Endothelial cell of umbilical vein (primary cell): Measurements from ENCODE around the gene ZNF664. TPM values are rescaled to one million over a fixed set of nuclear protein-coding genes. Genes with fewer than 3 reads are reported as not detected.

Source experiments
- BruUV-seq: library from RNA; stranded (reverse); fragments of 400-500 nt; replicated peaks from 2 replicates; lab custom pipeline; 2021; lab: Mats Ljungman, UMichigan
- CTCF ChIA-PET: fragments of 300-600, 350-600 bp; sonication (Branson Sonifier 250); formaldehyde crosslinking; loops from one replicate; lab custom pipeline; 2021; ENCODE audit warnings: antibody characterized with exemption, inconsistent platforms; lab: Charles Lee
- POLR2A ChIA-PET: fragments of 300-600, 350-600 bp; sonication (Branson Sonifier 250); formaldehyde crosslinking; loops from one replicate; lab custom pipeline; 2021; ENCODE audit warnings: antibody characterized with exemption, inconsistent platforms; lab: Charles Lee
- DNase-seq: peaks from one replicate; pipeline ENCODE4 v3.0.0-alpha.2; 2011; ENCODE audit warnings: low read depth, low spot score
- FAIRE-seq: peaks from 2 replicates; lab custom pipeline; 2011; peaks lifted over from hg19 to GRCh38; lab: Jason Lieb, UNC
- H2AFZ ChIP-seq: 2 replicates; pipeline ENCODE4 v1.6.0; 2012; ENCODE audit warnings: low read depth, low read length, control low read depth, inconsistent platforms
- H3K27ac ChIP-seq: 2 replicates; pipeline ENCODE4 v1.5.1; 2011; ENCODE audit warnings: low read depth, mild to moderate bottlenecking, control low read depth, low read length, moderate library complexity; ENCODE audit not compliant: insufficient read depth
- H3K27me3 ChIP-seq, 2 experiments: 2 replicates each; pipeline versions ENCODE4 v1.6.0 to v1.6.1; 2011; ENCODE audit warnings: low read length in 2 of 2, mixed read lengths in 1 of 2; ENCODE audit not compliant: control insufficient read depth in 2 of 2, insufficient read depth in 2 of 2
- H3K36me3 ChIP-seq, 2 experiments: 2 replicates in 1 of 2; 3 replicates in 1 of 2; pipeline ENCODE4 v1.5.1; 2011; ENCODE audit warnings: low read length in 2 of 2, mild to moderate bottlenecking in 1 of 2, moderate library complexity in 1 of 2; ENCODE audit not compliant: control insufficient read depth in 2 of 2, insufficient read depth in 2 of 2; ENCODE audit errors: extremely low read depth in 1 of 2
- H3K4me1 ChIP-seq: 3 replicates; pipeline ENCODE4 v1.5.1; 2011; ENCODE audit warnings: mild to moderate bottlenecking, low read length; ENCODE audit not compliant: control insufficient read depth, insufficient read depth; ENCODE audit errors: extremely low read depth
- H3K4me2 ChIP-seq: 2 replicates; pipeline ENCODE4 v1.6.1; 2011; ENCODE audit warnings: low read length, control low read depth, mixed read lengths; ENCODE audit not compliant: insufficient read depth
- H3K4me3 ChIP-seq, 3 experiments: fragments of 200-600 bp in 1 of 3; sonication (generic), shearing (Covaris generic) in 1 of 3; replicated peaks in 1 of 3; 2 replicates each; pipeline ENCODE4 v1.5.1; 2011 to 2016; ENCODE audit warnings: control low read depth in 3 of 3, low read length in 3 of 3, mild to moderate bottlenecking in 2 of 3, inconsistent platforms in 1 of 3, low read depth in 1 of 3, moderate library complexity in 1 of 3; ENCODE audit not compliant: insufficient read depth in 1 of 3
- H3K79me2 ChIP-seq: 2 replicates; pipeline ENCODE4 v1.6.0; 2012; ENCODE audit warnings: low read length, inconsistent platforms; ENCODE audit not compliant: control insufficient read depth, insufficient read depth
- H3K9ac ChIP-seq: replicated peaks from 2 replicates; pipeline ENCODE3; 2011; ENCODE audit warnings: low read length, control low read depth; ENCODE audit not compliant: insufficient read depth; ENCODE audit errors: extremely low read depth
- H3K9me1 ChIP-seq: replicated peaks from 3 replicates; pipeline ENCODE4 v1.6.0; 2011; ENCODE audit warnings: mild to moderate bottlenecking, low read length; ENCODE audit not compliant: control insufficient read depth, insufficient read depth; ENCODE audit errors: extremely low read depth
- H3K9me3 ChIP-seq: replicated peaks from 2 replicates; pipeline ENCODE4 v1.5.1; 2012; ENCODE audit warnings: low read length, inconsistent platforms; ENCODE audit not compliant: control insufficient read depth, insufficient read depth
- H4K20me1 ChIP-seq: replicated peaks from 2 replicates; pipeline ENCODE3; 2011; ENCODE audit warnings: mild to moderate bottlenecking, low read length; ENCODE audit not compliant: control insufficient read depth, insufficient read depth; ENCODE audit errors: extremely low read depth
- CTCF ChIP-seq, 2 donors: IDR thresholded peaks; 1 replicate in 1 of 2; 2 replicates in 1 of 2; pipeline ENCODE4 v1.5.1; 2011; ENCODE audit warnings: low read length in 2 of 2, mild to moderate bottlenecking in 2 of 2, moderate library complexity in 2 of 2, control low read depth in 1 of 2, inconsistent platforms in 1 of 2, low read depth in 1 of 2; ENCODE audit not compliant: insufficient read depth in 1 of 2; ENCODE audit errors: extremely low read depth in 1 of 2
- EZH2 ChIP-seq: IDR thresholded peaks from 2 replicates; pipeline ENCODE4 v1.6.1; 2012; ENCODE audit warnings: borderline replicate concordance, low read depth, mild to moderate bottlenecking, moderate library complexity, low read length, inconsistent platforms; ENCODE audit not compliant: severe bottlenecking
- FOS ChIP-seq: IDR thresholded peaks from 2 replicates; pipeline ENCODE4 v1.6.1; 2011; ENCODE audit warnings: mild to moderate bottlenecking, low read length, moderate library complexity, borderline replicate concordance; ENCODE audit not compliant: insufficient read depth
- GATA2 ChIP-seq: IDR thresholded peaks from 2 replicates; pipeline ENCODE4 v1.7.0; 2011; ENCODE audit warnings: low read depth, mild to moderate bottlenecking, moderate library complexity, mixed read lengths, low read length; ENCODE audit not compliant: insufficient read length, insufficient read depth
- JUN ChIP-seq: IDR thresholded peaks from 2 replicates; pipeline ENCODE4 v1.6.1; 2011; ENCODE audit warnings: borderline replicate concordance, low read depth; ENCODE audit not compliant: insufficient read length, insufficient read depth
- MAX ChIP-seq: IDR thresholded peaks from 2 replicates; pipeline ENCODE4 v1.6.1; 2011; ENCODE audit not compliant: insufficient read depth, insufficient read length
- MYC ChIP-seq: IDR thresholded peaks from one replicate; pipeline ENCODE4 v1.6.1; 2011; ENCODE audit warnings: mild to moderate bottlenecking, low read depth, low read length
- POLR2A ChIP-seq: IDR thresholded peaks from 2 replicates; pipeline ENCODE4 v1.6.1; 2012; ENCODE audit warnings: low read depth, mild to moderate bottlenecking, control low read depth, low read length
- POLR2AphosphoS5 ChIP-seq: IDR thresholded peaks from 2 replicates; pipeline ENCODE4 v1.6.1; 2012; ENCODE audit warnings: low read depth, mild to moderate bottlenecking, control low read depth, low read length, moderate library complexity; ENCODE audit not compliant: insufficient read depth
- dilution Hi-C: fragments of 300-500 bp; cut with MboI; formaldehyde crosslinking; loops from one replicate; pipeline ENCODE4 v1.15.0; 2019; ENCODE audit warnings: low sequenced_read_pairs; ENCODE audit not compliant: extremely low pct_ligation_motif_present
- intact Hi-C: fragments of 100-400 bp; cut with micrococcal nuclease; formaldehyde crosslinking; loops from one replicate; pipeline ENCODE4 v1.10.0; 2022
- polyA plus RNA-seq, 4 experiments: library from polyadenylated mRNA; depleted of rRNA in 3 of 4; stranded (reverse) in 3 of 4; unstranded in 1 of 4; fragments of >200 nt; gene quantifications; 2 replicates each; pipeline versions ENCODE4 v1.2.1 to v1.2.3, GENCODE V29; 2011 to 2012; ENCODE audit warnings: missing spikeins in 1 of 4
- total RNA-seq: library from RNA; stranded (reverse); gene quantifications from 2 replicates; pipeline ENCODE4 v1.2.3, GENCODE V29; 2021

Gene ZNF664
- total and polyA plus RNA-seq, 2 donors (not counting 3 experiments of a cell fraction or from before 2014, with no cell fraction given), result 29.8 to 71.3 TPM

DNA sequence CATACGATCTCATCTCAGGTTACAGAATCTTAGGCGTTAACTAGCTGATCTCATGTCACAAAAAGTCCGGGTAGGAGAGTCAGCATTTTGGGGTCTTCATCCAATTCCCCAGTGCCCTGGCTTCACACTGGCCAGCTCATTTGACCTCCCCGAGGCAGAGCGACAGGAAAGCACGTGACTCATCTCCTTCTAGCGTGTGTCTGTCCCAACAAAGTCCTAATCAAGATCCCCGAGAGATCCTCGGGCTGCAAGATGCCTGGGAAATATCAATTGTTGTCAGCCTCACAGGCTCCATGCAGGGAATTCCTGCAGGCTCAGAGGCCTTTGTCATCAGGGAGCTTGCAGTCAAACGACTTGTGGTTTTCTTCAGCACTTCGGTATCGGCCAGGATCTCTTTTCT lies 57.5 kb downstream of the ZNF664 start:
- FAIRE-seq (peak; percentile 59), DNase-seq (peak; percentile 33)
- Histone ChIP-seq H3K9me3 (no peaks in the 10 kb centered on the region), H3K9me1 (no peaks in the 10 kb centered on the region), H3K27me3 (peaks cover 0 to 3% of the 10 kb centered on the region in 2 experiments), H4K20me1 (no peaks in the 10 kb centered on the region), H3K79me2 (no peaks in the 10 kb centered on the region), H3K4me2 (peak overlapping the region; percentile 4), H3K27ac (no peak overlapping the region), H3K9ac (no peak overlapping the region), H3K36me3 (no peaks in the 10 kb centered on the region), H3K4me3 (no peak overlapping the region), H2AFZ (no peak overlapping the region), H3K4me1 (peaks cover 14% of the 10 kb centered on the region)
- CTCF ChIA-PET, result interaction anchor here (1.3 to 4.7 kb wide), 4 partner anchors 14 to 126 kb away, joined by 4 to 133 read pairs (median 5); no protein-coding TSS in a partner anchor
- intact Hi-C loops (no loop called here), dilution Hi-C loops (no loop called here)
- TF ChIP-seq POLR2AphosphoS5, result no peak
- TF ChIP-seq MYC, result no peak
- TF ChIP-seq GATA2, result peak; percentile 38
- no peak for TF ChIP-seq EZH2
- peak; percentile 4 for TF ChIP-seq JUN
- no peak for TF ChIP-seq CTCF (IDR thresholded peaks at IDR 0.05; ENCODE audit: extremely low read depth in 1 of 2, insufficient read depth in 1 of 2, low read depth in 1 of 2, low read length in 2 of 2)
- peak; percentile 50 for TF ChIP-seq FOS
- TF ChIP-seq POLR2A, result no peak
- TF ChIP-seq MAX, result peak; percentile 13
- POLR2A ChIA-PET, result no interaction called here
- no TSS peak for BruUV-seq
